Uterine smooth muscle cell (primary cell): ENCODE results near the gene ZBED6. TPM values are rescaled to one million over a fixed set of nuclear protein-coding genes. Genes with fewer than 3 reads are reported as not detected.

ENCODE experiments used
- total RNA-seq: library from RNA; depleted of rRNA; stranded (reverse); fragments of >200 nt; gene quantifications from 2 replicates; pipeline ENCODE4 v1.2.3, GENCODE V29; 2014

ZBED6 gene, protein sequence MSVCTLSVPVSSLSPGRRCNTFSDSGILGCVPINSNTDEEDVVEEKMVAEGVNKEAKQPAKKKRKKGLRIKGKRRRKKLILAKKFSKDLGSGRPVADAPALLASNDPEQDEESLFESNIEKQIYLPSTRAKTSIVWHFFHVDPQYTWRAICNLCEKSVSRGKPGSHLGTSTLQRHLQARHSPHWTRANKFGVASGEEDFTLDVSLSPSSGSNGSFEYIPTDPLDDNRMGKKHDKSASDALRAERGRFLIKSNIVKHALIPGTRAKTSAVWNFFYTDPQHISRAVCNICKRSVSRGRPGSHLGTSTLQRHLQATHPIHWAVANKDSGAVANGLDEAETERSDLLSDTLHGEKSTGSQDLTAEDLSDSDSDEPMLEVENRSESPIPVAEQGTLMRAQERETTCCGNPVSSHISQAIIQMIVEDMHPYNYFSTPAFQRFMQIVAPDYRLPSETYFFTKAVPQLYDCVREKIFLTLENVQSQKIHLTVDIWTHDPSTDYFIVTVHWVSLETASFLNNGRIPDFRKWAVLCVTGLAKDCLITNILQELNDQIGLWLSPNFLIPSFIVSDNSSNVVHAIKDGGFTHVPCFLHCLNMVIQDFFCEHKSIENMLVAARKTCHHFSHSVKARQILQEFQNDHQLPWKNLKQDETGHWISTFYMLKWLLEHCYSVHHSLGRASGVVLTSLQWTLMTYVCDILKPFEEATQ (N-terminal part only)
- 8.9 and 15.0 TPM in 2 replicates for total RNA-seq

DNA sequence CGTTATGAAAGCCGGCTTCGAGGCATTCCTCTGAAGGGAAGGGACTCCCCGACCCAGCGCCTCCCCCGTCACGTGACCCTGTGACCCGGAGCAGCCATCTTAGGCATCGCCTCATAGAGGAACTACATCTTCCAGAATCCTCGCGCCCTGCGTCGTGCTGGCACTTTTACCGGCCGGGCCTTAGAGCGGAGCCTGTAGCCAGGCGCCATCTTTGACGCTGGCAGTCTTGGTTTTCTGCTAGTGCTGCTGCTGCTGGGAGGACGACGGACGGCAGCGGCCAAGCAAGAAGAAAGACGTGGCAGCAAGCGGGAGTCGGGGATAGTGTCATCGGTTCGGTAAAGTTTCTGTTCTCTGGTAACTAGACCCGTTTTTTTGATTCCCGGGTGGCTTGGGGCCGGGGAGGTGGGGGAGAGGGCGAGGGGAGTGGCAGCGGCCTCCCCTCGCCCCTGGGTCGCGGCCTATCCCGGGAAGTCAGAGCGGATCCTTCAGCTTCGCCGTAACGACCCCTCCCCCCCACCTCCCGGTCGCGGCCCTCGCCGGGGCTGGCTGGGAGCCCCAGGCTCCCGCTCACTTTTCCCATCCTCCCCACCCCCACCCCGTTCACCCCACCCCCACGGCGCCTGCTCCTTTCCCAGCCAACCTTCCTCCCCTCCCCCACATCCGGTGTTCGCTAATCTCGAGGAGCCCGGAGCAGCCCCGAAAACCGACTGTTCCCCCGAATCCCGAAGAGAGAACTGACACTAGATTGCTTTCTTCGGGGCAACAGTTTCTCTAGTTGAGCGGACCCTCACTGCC, at the start of gene ZBED6, which contains the start of gene ZC3H11A:
ZBED6 (plus strand) TSS at position 183 of the 795 bp plus-strand sequence. CDS start 1,900 bp downstream, outside the sequence.
ZC3H11A (plus strand) TSS at position 183 of the 795 bp plus-strand sequence. CDS start 21,448 bp downstream, outside the sequence.

DNA sequence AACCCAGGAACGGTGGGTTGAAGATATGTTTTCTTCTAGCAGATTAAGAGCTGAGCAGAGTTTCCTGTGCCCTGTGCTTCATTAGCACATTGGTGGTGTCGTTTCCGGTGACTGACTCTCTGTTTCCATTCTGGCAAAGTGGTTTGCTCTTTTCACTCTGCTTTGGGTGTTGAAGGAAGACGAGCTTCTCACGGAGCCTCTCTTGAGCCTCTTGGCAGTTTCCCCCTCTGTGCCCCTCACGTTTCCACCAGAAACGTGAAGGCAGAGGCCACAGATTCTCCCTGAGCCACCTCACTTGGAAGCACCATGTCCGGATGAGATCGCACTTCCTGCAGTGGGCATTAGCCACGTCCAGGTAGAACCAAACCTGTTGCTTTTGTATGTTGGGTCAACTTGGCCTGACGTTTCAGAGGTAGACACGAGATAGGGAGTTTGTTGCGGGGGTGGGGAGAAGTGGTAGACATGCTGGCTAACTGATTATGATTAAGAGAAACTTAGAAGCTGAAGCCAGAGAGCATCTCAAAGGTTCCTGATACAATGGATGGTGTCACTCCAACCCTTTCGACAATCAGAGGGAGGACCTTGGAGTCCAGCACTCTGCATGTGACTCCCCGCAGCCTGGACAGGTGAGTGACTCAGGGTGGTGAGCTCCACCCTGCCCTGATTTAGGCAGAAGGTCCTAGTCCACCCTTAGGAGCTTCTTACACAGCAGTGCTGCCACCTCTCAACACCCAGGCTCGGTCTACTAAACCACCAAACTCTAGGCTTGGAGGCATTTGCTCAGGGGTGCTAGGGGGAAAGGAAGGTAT, 30.2 kb upstream of the ZBED6 start, which contains the start of gene LAX1:
LAX1 (plus strand) TSS at position 155 of the 809 bp plus-strand sequence; CDS start at position 538, 383 bp downstream.

Other genes starting within 250 kb of the ZBED6 start
- gene ATP2B4, start 168.8 kb upstream of the ZBED6 start, total RNA-seq = 186 TPM in 2 replicates
- under 0.01 TPM in 1 of 2 replicates, not detected in the other for gene LAX1, start 30.4 kb upstream of the ZBED6 start, total RNA-seq
- gene ZC3H11A, start within 50 bp of the ZBED6 start, total RNA-seq = 89.2 and 96.2 TPM in 2 replicates
- gene SNRPE, start 66.0 kb downstream of the ZBED6 start, total RNA-seq = 57.0 and 86.8 TPM in 2 replicates